WERI-Rb-1 (cell line): ENCODE measurements around the gene SLC8A3.

Source experiments
- DNase-seq: peaks from one replicate; pipeline ENCODE4 v3.0.0-alpha.2; 2020
- H3K27ac ChIP-seq: fragments of 250-450 bp; sonication (Bioruptor Pico); 2 replicates; pipeline ENCODE4 v1.5.1; 2020; ENCODE audit warnings: mild to moderate bottlenecking, moderate library complexity
- H3K27me3 ChIP-seq: fragments of 250-450 bp; sonication (Bioruptor Pico); 2 replicates; pipeline ENCODE4 v1.5.1; 2021; ENCODE audit warnings: mild to moderate bottlenecking, low read depth, moderate library complexity; ENCODE audit not compliant: insufficient read depth, severe bottlenecking
- H3K36me3 ChIP-seq: fragments of 250-450 bp; sonication (Bioruptor Pico); 2 replicates; pipeline ENCODE4 v1.5.1; 2020; ENCODE audit warnings: mild to moderate bottlenecking, moderate library complexity
- H3K4me3 ChIP-seq: 2 replicates; pipeline ENCODE4 v1.5.1; 2011; ENCODE audit warnings: low read depth, mild to moderate bottlenecking, control low read depth, low read length
- H3K9me3 ChIP-seq: fragments of 250-450 bp; sonication (Bioruptor Pico); 2 replicates; pipeline ENCODE4 v1.5.1; 2021; ENCODE audit warnings: mild to moderate bottlenecking, moderate library complexity; ENCODE audit not compliant: severe bottlenecking
- CTCF ChIP-seq: IDR thresholded peaks from 2 replicates; pipeline ENCODE4 v1.5.1; 2011; ENCODE audit warnings: low read depth, mild to moderate bottlenecking, control low read depth, inconsistent platforms, low read length

SLC8A3 gene

DNA sequence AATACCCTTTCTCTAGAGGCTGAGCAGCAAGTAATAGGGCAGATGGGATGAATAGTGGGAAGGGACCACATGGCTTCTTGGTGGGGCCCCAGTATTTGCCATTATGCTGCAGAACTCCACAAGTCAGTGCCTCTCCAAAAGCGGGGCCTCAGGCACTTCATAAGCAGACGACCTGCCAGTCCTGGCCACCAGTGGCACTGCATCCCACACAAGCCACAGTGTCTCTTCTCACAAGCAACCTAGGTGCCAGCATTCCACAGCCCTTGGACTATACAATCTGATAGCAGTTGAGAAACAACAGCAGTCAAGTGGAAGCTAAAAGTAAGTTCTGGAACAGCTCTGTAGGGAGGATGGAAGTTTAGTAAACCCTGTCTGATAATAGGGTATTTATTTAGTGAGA, 4.2 kb upstream of the SLC8A3 start:
- no peak overlapping the region for H3K27ac ChIP-seq
- H3K36me3 ChIP-seq, result no peaks in the 10 kb centered on the region
- peak; percentile 11 for DNase-seq
- H3K27me3 ChIP-seq, result peaks cover 44% of the 10 kb centered on the region
- no peak overlapping the region for H3K4me3 ChIP-seq
- peak; percentile 18; the same call in 1 of the 2 replicates for TF ChIP-seq CTCF
- H3K9me3 ChIP-seq, result no peaks in the 10 kb centered on the region

GRCh38 chr14:70190156-70190555, 1.4 kb upstream of the SLC8A3 start:
- Histone ChIP-seq H3K4me3 (no peak overlapping the region), H3K9me3 (no peaks in the 10 kb centered on the region), H3K27ac (no peak overlapping the region), H3K27me3 (peaks cover 59% of the 10 kb centered on the region), H3K36me3 (no peaks in the 10 kb centered on the region)
- DNase-seq, result no peak
- TF ChIP-seq CTCF, result no peak

GRCh38 chr14:70189456-70190077, 816 bp upstream of the SLC8A3 start:
- no peak for DNase-seq
- Histone ChIP-seq H3K4me3 (peak overlapping the region; percentile 50), H3K9me3 (no peaks in the 10 kb centered on the region), H3K27me3 (peaks cover 61% of the 10 kb centered on the region), H3K27ac (no peak overlapping the region), H3K36me3 (no peaks in the 10 kb centered on the region)
- no peak for TF ChIP-seq CTCF

- Histone ChIP-seq H3K27me3 (peaks cover 66% of the 10 kb centered on the region), H3K27ac (no peak overlapping the region), H3K4me3 (peak overlapping the region; percentile 50), H3K9me3 (no peaks in the 10 kb centered on the region), H3K36me3 (no peaks in the 10 kb centered on the region)
- TF ChIP-seq CTCF, result no peak
- DNase-seq, result no peak
Observed at GRCh38 chr14:70188322-70188658, 461 bp downstream of the SLC8A3 start.

DNA sequence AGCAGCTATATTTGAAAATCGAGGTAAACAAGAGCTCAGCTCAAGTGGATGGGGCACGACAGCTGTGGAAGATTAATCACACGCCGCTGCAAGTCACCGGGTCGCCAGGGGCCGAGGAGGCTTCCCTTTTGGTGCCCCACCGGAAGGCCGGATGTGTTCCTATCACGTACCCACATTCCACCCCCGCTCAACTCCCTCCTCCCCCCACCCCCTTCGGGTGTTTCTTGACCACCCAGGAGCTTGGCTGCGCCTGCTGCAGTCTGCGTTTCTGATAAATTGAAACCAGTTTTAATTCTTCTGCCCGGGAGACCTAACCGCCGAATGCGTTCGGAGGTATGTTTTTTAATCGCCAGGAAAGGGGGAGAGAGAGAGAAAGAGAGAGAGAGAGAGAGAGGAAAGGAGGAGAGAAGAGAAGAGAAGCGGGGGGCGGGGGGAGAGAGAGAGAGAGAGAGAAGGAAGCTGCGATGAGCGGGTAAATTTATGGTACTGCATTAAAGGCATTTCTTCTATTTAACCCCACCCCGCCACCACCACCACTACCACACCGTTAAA, 1.8 kb downstream of the SLC8A3 start:
- Histone ChIP-seq H3K27ac (no peak overlapping the region), H3K9me3 (no peaks in the 10 kb centered on the region), H3K36me3 (no peaks in the 10 kb centered on the region), H3K4me3 (peak overlapping the region; percentile 50), H3K27me3 (peaks cover 71% of the 10 kb centered on the region)
- no peak for TF ChIP-seq CTCF
- peak; percentile 21 for DNase-seq

GRCh38 chr14:70183991-70184390, 4.8 kb downstream of the SLC8A3 start:
- TF ChIP-seq CTCF, result no peak
- Histone ChIP-seq H3K36me3 (no peaks in the 10 kb centered on the region), H3K27ac (no peak overlapping the region), H3K4me3 (no peak overlapping the region), H3K27me3 (peaks cover 64% of the 10 kb centered on the region), H3K9me3 (no peaks in the 10 kb centered on the region)
- no peak for DNase-seq
